ENCODE results near the gene CAMK1D.
"Not testable (repeated sequence)": the region's sequence is repeated elsewhere in the genome, so short reads cannot be mapped to it uniquely, and the experiment has no call there.

Gene CAMK1D
- long read RNA-seq, donor 1 = 0 reads
- long read RNA-seq, donor 2 = 0 reads
- long read RNA-seq, donor 3 = 0 reads
- long read RNA-seq, donor 4 = 0 reads
- long read RNA-seq, donor 5 = 0 reads
- long read RNA-seq, donor 6, partial matches to known transcripts = 5 of 5 reads
- long read RNA-seq, donor 6, other reads (novel, unspliced or antisense) = 0 of 5 reads
- long read RNA-seq, donor 7, partial matches to known transcripts = 6 of 6 reads
- long read RNA-seq, donor 7, other reads (novel, unspliced or antisense) = 0 of 6 reads
- long read RNA-seq, donor 8 = 0 reads

GRCh38 chr10:12348870-12349628 is at the start of gene CAMK1D:
CAMK1D (plus strand) TSS chr10:12349547.
- peak; percentile 84 for DNase-seq

- DNase-seq = not testable (repeated sequence)
Observed at GRCh38 chr10:12301036-12301435, 48.3 kb upstream of the CAMK1D start.

GRCh38 chr10:12308057-12308456 is 41.3 kb upstream of the CAMK1D start:
- no peak for DNase-seq

GRCh38 chr10:12308736-12309375 is 40.5 kb upstream of the CAMK1D start:
- no peak for DNase-seq

GRCh38 chr10:12309783-12310182 is 39.6 kb upstream of the CAMK1D start:
- not testable (repeated sequence) for DNase-seq

- DNase-seq = no peak
Observed at GRCh38 chr10:12314836-12315235, 34.5 kb upstream of the CAMK1D start.

- DNase-seq = no peak
Observed at GRCh38 chr10:12319076-12319475, 30.3 kb upstream of the CAMK1D start.

- DNase-seq = no peak
Observed at GRCh38 chr10:12320892-12321291, 28.5 kb upstream of the CAMK1D start.

- no peak for DNase-seq
Observed at GRCh38 chr10:12321641-12322040, 27.7 kb upstream of the CAMK1D start.

GRCh38 chr10:12322583-12323131 is 26.7 kb upstream of the CAMK1D start:
- DNase-seq = no peak

- no peak for DNase-seq
Observed at GRCh38 chr10:12324530-12324929, 24.8 kb upstream of the CAMK1D start.

- DNase-seq = no peak
Observed at GRCh38 chr10:12327074-12327473, 22.3 kb upstream of the CAMK1D start.

- no peak for DNase-seq
Observed at GRCh38 chr10:12327476-12327875, 21.9 kb upstream of the CAMK1D start.

GRCh38 chr10:12328312-12328711 is 21.0 kb upstream of the CAMK1D start:
- DNase-seq = not testable (repeated sequence)

- no peak for DNase-seq
Observed at GRCh38 chr10:12332572-12333379, 16.6 kb upstream of the CAMK1D start.

GRCh38 chr10:12333380-12334185 is 15.8 kb upstream of the CAMK1D start:
- no peak for DNase-seq

GRCh38 chr10:12334186-12334530 is 15.2 kb upstream of the CAMK1D start:
- DNase-seq = no peak

GRCh38 chr10:12335169-12335568 is 14.2 kb upstream of the CAMK1D start:
- DNase-seq = not testable (repeated sequence)

GRCh38 chr10:12337453-12338372 is 11.6 kb upstream of the CAMK1D start:
- peak; percentile 30 for DNase-seq

- no peak for DNase-seq
Observed at GRCh38 chr10:12338981-12339380, 10.4 kb upstream of the CAMK1D start.
